Left lung (tissue), 10 donors: ENCODE results near the gene NUAK1. TPM values are rescaled to one million over a fixed set of nuclear protein-coding genes. Genes with fewer than 3 reads are reported as not detected.

ENCODE experiments used
- ATAC-seq: fragments of 200-7000 bp; cut with Tn5 transposase; one replicate; pipeline ENCODE4 v1.9.1; 2020; ENCODE audit warnings: moderate library complexity
- DNase-seq, 4 donors: peaks; one replicate each; pipeline ENCODE4 v3.0.0-alpha.2; 2013 to 2020
- H3K27ac ChIP-seq, 2 donors: fragments of 200-600 bp; sonication (generic) in 1 of 2; one replicate each; pipeline versions ENCODE4 v1.5.0 to v1.8.0; 2020 to 2021
- H3K27me3 ChIP-seq, 2 donors: fragments of 200-600 bp; sonication (generic) in 1 of 2; one replicate each; pipeline versions ENCODE4 v1.5.0 to v1.8.0; 2020 to 2021
- H3K36me3 ChIP-seq, 2 donors: fragments of 200-600 bp; sonication (generic) in 1 of 2; one replicate each; pipeline versions ENCODE4 v1.5.0 to v1.8.0; 2020 to 2021
- H3K4me1 ChIP-seq, 2 donors: fragments of 200-600 bp; one replicate each; pipeline ENCODE4 v1.8.0; 2021
- H3K4me3 ChIP-seq, 2 donors: fragments of 200-600 bp; sonication (generic) in 1 of 2; one replicate each; pipeline versions ENCODE4 v1.5.0 to v1.8.0; 2020 to 2021; ENCODE audit warnings: mild to moderate bottlenecking in 1 of 2
- H3K9me3 ChIP-seq, 2 donors: fragments of 200-600 bp; sonication (generic) in 1 of 2; one replicate each; pipeline versions ENCODE4 v1.5.0 to v1.8.0; 2020 to 2021
- CTCF ChIP-seq, 2 donors: fragments of 200-600 bp; sonication (generic) in 1 of 2; IDR thresholded peaks; one replicate each; pipeline versions ENCODE4 v1.5.0 to v1.8.0; 2021; ENCODE audit warnings: antibody characterized with exemption in 2 of 2
- intact Hi-C, 2 donors: fragments of 100-400 bp; cut with DNase I; formaldehyde crosslinking; loops; one replicate each; pipeline versions ENCODE4 v1.11.2 to v1.14.2; 2022
- polyA plus RNA-seq, 6 donors: library from polyadenylated mRNA; unstranded; fragments of 120-200 nt; gene quantifications; one replicate each; pipeline ENCODE4 v1.2.1, GENCODE V29; 2013; ENCODE audit not compliant: insufficient read length in 6 of 6
- total RNA-seq, 2 donors: library from RNA; stranded (reverse); fragmentation: NEBNext Ultra II Directional; extraction: Animal tissue kit (Norgen Biotek cat#: 25700); gene quantifications; one replicate each; pipeline ENCODE4 v1.2.1, GENCODE V29; 2021
- donor health status: DM: no; HTN: yes; CAD: no.
- donor health status: DM: no; HTN: no; CAD: no.

Gene NUAK1
- total and polyA plus RNA-seq, 8 donors: 6.5 to 11.7 (median 8.1) TPM

GRCh38 chr12:106034316-106034715 is 104.4 kb downstream of the NUAK1 start:
- Histone ChIP-seq H3K4me1 (no peaks in the 10 kb centered on the region), H3K27me3 (no peaks in the 10 kb centered on the region), H3K36me3 (no peaks in the 10 kb centered on the region), H3K4me3 (no peak overlapping the region), H3K9me3 (no peaks in the 10 kb centered on the region), H3K27ac (no peak overlapping the region)
- DNase-seq (no peak), ATAC-seq (no peak)
- no peak for TF ChIP-seq CTCF (IDR thresholded peaks at IDR 0.05)
- intact Hi-C loops: no loop called here

GRCh38 chr12:106033161-106033675 is 105.5 kb downstream of the NUAK1 start:
- H3K4me3 ChIP-seq: no peak overlapping the region
- DNase-seq: no peak
- no peak overlapping the region for H3K27ac ChIP-seq
- no peaks in the 10 kb centered on the region for H3K36me3 ChIP-seq
- H3K9me3 ChIP-seq: no peaks in the 10 kb centered on the region
- H3K4me1 ChIP-seq: no peaks in the 10 kb centered on the region
- TF ChIP-seq CTCF (IDR thresholded peaks at IDR 0.05): no peak
- H3K27me3 ChIP-seq: no peaks in the 10 kb centered on the region
- no peak for ATAC-seq
- intact Hi-C loops: no loop called here

- Histone ChIP-seq H3K27me3 (no peaks in the 10 kb centered on the region), H3K27ac (no peak overlapping the region), H3K4me3 (no peak overlapping the region), H3K9me3 (no peaks in the 10 kb centered on the region), H3K36me3 (no peaks in the 10 kb centered on the region), H3K4me1 (no peaks in the 10 kb centered on the region)
- TF ChIP-seq CTCF (IDR thresholded peaks at IDR 0.05): no peak
- intact Hi-C loops: no loop called here
- no peak for ATAC-seq
- no peak for DNase-seq
Observed at GRCh38 chr12:106032623-106032925, 106.2 kb downstream of the NUAK1 start.

GRCh38 chr12:106031761-106032622 is 106.8 kb downstream of the NUAK1 start:
- intact Hi-C loops: no loop called here
- no peaks in the 10 kb centered on the region for H3K4me1 ChIP-seq
- DNase-seq (no peak), ATAC-seq (no peak)
- H3K27me3 ChIP-seq: no peaks in the 10 kb centered on the region
- no peak for TF ChIP-seq CTCF (IDR thresholded peaks at IDR 0.05)
- H3K9me3 ChIP-seq: no peaks in the 10 kb centered on the region
- H3K4me3 ChIP-seq: no peak overlapping the region
- no peaks in the 10 kb centered on the region for H3K36me3 ChIP-seq
- H3K27ac ChIP-seq: no peak overlapping the region

GRCh38 chr12:106030210-106031071 is 108.3 kb downstream of the NUAK1 start:
- intact Hi-C loops: no loop called here
- Histone ChIP-seq H3K27me3 (no peaks in the 10 kb centered on the region), H3K4me1 (no peaks in the 10 kb centered on the region), H3K36me3 (no peaks in the 10 kb centered on the region), H3K4me3 (no peak overlapping the region), H3K27ac (peak overlapping the region in 1 of 2 donors; percentile 28), H3K9me3 (no peaks in the 10 kb centered on the region)
- no peak for DNase-seq
- TF ChIP-seq CTCF (IDR thresholded peaks at IDR 0.05): no peak
- ATAC-seq: peak; percentile 66
